HG03460 (cell line): ENCODE data around the gene MCHR1.
"Not testable (repeated sequence)": the region's sequence is repeated elsewhere in the genome, so short reads cannot be mapped to it uniquely, and the experiment has no call there.

Experiments used
- ATAC-seq: cut with Tn5 transposase; IDR thresholded peaks from one replicate; pipeline ENCODE4 v1.9.1; 2021; ENCODE audit not compliant: unreplicated experiment

Gene MCHR1

DNA sequence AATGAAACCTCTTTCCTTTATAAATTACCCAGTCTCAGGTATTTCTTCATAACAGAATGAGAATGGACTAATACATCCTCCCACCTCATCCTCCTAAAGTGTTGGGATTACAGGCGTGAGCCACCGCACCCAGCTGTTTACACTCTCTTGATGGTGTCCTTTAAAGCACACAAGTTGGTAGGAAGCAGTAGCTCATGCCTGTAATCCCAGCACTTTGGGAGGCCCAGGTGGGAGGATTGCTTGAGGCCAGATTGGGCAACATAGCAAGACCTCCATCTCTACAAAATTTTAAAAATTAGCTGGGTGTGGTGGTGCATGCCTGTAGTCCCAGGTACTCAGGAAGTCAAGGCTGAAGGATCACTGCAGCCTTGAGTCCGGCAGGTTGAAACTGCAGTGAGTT is 23.3 kb upstream of the MCHR1 start:
- not testable (repeated sequence) for ATAC-seq

DNA sequence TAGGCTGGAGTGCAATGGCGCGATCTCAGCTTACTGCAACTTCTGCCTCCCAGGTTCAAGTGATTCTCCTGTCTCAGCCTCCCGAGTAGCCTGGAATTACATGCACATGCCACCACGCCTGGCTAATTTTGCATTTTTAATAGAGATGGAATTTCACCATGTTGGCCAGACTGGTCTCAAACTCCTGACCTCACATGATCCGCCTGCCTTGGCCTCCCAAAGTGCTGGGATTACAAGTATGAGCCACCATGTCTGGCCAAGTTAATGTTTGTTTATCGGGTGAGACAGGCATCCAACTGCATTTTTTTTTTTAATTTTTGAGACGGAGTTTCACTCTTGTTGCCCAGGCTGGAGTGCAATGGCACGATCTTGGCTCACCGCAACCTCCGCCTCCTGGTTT is 22.6 kb upstream of the MCHR1 start:
- ATAC-seq = not testable (repeated sequence)

DNA sequence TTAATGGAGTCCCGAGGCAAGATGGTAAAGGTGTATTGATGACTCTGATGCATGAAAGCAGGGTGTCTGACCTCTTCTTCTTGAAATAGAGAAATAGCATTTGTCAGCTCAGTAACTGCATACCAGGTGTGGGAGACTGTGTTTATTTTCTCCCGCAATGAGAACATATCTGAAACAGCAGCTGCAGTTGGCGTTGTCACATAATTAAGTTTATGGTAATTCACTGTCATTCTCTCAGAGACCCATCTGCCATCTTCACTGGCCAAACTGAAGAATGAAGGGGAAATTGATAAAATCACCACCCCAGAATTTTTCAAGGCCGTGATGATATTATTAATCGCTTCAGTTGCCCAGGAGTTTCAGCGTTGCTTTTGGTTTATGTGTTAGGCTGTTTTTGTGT is 20.1 kb upstream of the MCHR1 start:
- ATAC-seq = no peak

DNA sequence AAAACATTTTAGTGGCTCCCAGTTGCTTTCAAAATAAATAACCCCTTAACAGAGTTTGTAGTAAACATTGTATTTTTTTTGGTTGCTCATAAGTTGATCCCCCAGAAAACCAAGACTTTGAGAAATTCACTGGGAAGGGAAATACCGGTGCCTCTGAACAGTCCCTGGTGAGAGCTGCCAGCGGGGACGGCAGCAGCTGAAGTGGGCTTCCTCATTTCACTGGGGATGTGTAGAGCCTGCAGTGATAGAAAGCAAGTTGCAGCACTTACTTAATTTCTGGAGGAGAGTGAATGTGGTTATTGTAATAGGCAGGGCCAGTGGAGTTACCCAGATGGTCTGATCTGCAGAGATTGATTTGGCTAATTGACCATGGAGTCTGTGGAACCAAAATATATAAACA is 18.6 kb upstream of the MCHR1 start:
- no peak for ATAC-seq

DNA sequence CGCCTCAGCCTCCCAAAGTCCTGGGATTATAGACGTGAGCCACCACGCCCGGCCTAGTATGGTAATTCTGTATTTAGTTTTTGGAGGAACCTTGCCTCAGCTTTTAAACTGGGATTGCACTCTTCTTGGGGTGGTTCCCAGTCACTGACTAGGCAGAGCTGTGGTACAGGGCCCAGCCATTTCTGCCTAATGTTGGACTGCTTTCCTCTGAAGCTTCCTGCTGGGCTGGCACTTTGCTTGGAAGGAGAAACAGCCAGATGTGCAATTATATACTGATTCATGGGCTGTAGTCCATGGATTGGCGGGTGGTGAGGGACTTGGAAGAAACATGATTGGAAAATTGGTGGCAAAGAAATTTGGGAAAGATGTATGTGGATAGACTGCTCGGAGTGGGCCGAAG is 17.6 kb upstream of the MCHR1 start:
- no peak for ATAC-seq

DNA sequence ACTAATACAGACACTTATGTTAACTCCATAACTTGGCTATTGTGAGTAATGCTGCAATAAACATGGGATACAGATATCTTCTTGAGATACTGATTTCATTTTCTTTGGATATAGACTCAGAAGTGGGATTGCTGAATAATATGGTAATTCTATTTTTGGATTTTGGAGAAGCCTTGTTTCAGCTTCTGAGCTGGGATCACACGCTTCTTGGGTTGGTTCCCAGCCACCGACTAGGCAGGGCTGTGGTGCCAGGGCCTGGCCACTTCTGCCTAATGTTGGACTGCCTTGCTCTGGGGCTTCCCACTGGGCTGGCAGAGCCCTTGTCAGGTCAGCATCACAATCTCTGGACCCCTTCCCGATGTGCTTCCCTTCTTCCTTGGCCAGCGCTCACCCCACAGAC is 14.0 kb upstream of the MCHR1 start:
- no peak for ATAC-seq

DNA sequence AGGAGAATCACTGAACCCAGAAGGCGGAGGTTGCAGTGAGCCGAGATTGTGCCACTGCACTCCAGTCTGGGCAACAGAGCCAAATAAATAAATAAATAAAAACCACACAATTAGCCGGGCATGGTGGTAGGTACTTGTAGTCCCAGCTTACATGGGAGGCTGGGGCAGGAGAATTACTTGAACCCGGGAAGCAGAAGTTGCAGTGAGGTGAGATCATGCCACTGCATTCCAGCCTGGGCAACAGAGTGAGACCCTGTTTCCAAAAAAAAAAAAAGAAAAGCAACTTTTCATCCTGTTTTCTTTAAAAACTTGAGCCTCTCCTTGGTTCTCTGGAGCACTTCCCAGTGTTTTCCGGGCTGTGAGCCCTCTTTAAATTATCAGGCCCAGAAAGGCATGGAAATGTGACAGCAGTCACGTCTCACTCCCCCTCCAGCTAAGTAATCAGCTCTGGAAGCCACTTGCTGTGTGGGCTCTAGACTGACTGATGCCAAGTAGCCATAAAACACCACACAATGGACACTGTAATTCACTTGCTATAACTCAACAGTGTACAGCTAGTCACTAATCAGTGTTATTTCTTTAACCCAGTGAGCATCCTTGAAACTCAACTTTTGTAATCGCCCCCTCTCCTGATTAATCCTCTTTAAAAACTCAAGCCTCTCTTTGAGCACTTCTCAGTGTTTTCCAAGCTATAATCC is 13.0 kb upstream of the MCHR1 start:
- ATAC-seq = no peak

DNA sequence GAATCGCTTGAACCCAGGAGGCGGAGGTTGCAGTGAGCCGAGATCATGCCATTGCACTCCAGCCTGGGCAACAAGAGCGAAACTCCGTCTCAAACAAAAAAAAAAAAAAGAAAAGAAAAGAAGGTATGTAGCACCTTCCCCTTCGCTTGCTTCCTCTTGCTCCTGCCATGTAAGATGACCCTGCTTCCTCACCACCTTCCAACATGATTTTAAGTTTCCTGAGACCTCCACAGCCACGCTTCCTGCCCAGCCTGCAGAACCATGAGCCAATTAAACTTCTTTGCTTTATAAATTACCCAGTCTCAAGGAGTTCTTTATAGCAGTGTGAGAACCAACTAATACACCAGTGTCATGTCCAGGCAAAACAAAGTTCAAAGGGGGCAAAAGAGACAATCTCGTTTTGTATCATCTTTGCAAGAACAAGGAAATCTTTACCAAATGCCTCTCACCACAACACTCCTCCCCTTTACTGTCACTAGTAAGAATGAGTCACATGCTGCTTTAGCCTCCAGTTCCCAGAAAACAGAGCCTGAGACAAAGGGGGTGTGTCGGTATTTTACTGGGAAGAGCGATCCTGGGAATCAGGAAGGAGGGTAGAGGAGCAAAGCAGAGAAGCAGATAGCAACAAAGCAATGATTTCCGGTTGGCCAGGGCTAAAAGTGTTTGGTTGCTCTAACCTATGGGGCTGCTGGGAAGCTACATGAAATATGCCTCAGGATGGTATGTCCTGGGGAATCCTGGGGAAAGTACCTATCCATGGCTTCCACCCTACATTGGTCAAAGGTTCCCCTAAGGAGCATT is 10.5 kb upstream of the MCHR1 start:
- ATAC-seq = no peak

DNA sequence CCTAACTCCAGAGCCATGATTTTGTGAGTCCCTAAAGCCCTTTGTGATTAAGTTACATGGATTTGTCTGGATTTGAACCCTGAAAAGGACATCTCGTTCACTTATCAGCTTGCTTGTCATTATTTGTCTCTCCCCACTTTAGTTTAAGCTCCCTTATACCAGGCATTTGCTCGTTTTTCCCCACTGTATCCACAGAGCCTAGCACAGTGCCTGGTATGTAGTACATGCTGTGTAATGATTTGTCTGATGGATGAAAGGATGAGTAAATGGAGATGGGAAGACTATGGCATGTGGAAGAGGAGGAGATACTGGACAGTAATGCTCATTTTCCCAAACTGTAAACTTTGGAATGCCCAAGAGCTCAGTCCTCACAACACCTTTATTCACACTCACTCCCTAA is 9.2 kb upstream of the MCHR1 start:
- ATAC-seq = no peak

DNA sequence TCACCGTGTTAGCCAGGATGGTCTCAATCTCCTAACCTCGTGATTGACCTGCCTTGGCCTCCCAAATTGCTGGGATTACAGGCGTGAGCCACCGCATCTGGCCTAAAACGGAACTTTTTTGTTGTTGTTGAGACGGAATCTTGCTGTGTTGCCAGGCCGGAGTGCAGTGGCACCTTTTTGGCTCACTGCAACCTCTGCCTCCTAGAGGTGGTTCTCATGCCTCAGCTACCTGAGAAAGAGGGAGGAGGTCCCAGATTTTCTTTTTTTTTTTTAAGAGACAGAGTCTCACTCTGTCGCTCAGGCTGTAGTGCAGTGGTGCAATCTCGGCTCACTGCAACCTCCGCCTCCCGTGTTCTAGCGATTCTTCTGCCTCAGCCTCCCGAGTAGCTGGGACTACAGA is 7.9 kb upstream of the MCHR1 start:
- no peak for ATAC-seq

DNA sequence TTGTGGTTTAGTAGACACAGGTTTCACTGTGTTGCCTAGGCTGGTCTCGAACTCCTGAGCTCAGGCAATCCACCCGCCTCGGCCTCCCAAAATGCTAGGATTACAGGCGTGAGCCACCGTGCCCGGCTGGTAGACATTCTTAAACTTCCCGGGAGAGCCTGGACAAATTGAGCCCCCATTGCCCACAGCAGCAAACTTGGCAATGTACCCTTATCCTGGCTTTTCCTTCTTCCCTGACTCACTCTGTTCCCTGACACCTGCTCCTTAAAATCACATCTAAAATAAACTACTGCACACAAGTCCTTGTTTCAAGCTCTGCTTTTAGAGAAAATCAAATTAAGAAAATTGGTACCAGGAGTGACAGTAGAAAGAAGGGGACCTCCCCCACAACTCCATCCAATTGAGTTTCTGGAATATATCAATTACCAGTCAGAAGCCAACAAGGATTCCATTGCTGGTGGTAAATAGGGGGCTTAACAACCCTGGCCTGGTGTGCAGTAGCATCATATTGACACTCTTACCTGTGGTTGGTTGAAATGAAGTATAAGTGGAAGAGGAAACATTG is 7.4 kb upstream of the MCHR1 start:
- ATAC-seq = no peak

DNA sequence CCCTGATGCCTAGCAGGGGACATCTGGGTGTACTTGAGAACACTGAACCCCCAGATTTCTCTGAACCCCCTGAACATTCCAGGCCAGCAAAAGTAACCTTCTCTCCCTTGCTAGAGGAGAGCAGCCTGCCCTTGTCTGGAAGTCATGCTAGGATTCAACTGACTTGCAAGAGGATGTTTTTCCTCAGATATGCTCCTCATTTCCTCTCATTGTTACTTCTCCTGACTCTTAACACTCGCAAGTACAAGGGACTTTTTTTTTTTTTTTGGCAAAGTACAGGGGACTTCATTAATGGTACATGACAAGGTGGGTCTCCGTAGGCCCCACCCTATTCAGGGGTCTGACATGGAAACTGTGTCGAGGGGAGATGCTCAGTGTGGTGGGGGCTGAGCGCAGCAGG is 6.3 kb upstream of the MCHR1 start:
- no peak for ATAC-seq

DNA sequence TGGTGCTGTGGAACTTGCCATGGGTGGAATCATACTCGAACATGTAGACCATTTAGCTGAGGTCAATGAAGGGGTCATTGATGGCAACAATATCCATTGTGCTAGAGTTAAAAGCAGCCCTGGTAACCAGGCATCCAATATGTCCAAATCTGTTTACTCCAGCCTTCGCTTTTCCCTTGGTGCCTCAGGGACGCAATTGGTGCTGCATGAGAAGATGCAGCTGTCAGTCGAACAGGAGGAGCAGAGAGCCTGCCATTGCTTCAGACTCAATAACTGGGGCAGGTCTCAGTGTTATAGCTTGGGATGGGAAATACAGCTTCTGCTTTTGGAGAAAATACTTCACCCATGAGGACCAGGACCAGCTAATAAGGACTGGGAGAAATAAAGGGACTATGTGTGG is 5.0 kb upstream of the MCHR1 start:
- no peak for ATAC-seq

DNA sequence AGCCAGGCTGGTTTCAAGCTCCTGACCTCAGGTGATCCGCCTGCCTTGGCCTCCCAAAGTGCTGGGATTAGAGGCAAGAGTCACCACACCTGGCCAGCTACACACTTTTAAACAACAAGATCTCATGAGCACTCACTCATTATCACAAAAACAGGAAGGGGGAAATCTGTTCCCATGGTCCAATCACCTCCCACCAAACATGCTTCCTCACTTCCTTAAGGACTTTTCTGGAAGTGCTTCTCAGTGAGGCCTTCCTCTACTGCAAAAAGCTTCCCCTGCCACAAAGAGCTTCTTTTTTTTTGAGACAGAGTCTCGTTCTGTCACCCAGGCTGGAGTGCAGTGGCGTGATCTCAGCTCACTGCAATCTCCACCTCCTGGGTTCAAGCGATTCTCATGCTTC is 3.1 kb upstream of the MCHR1 start:
- not testable (repeated sequence) for ATAC-seq

DNA sequence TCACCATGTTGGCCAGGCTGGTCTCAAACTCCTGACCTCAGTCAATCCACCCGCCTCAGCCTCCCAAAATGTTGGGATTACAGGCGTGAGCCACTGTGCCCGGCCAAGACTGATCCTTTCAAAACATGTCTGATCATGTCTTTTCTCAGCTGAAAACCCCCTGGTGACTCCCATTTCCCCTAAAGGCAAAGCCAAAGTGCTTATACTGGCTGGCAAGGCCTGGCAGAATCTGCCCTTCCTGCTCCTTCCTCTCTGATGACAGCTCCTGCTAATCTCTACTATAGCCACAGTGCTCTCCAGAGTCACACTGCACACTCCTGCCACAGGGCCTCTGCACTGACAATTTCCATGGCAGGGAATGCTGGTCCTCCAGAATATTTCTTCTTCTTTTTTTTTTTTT is 2.6 kb upstream of the MCHR1 start:
- ATAC-seq = no peak

DNA sequence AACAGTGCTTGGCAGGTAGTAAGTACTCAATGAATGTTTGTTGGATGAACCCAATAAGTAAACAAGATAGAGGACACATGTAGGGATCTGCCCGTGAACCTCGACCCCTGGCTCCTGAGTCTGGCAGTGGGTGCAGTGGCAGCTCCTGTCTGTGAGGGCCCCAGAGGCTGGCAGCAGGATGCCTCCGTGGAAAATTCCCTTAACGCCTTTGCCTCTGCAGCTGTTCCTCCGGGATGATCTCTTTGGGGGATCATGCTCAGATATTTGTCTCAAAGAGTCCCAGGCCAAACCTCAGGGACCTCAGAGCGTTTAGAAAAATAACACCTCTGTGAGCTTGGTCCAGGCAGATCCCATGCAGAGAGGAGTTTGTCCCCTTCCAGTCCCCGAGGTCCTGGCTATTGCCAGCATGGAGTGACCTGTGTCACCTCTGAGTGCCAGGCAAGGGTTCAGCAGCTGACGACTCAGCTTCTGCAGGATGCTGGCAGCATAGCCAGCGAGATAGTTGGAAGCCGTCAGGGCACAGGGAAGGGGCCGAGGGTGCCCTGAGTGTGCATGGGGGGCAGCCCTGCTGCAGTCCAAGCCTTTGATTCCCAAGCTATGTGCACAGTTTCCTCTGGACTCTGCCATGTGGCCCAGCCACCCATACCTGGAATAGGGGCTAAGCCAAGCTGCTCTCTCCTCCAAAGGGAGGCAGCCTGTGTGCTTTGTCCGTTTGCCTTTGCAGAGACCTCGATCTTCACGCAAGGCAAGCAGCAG is 613 bp upstream of the MCHR1 start:
- no peak for ATAC-seq

DNA sequence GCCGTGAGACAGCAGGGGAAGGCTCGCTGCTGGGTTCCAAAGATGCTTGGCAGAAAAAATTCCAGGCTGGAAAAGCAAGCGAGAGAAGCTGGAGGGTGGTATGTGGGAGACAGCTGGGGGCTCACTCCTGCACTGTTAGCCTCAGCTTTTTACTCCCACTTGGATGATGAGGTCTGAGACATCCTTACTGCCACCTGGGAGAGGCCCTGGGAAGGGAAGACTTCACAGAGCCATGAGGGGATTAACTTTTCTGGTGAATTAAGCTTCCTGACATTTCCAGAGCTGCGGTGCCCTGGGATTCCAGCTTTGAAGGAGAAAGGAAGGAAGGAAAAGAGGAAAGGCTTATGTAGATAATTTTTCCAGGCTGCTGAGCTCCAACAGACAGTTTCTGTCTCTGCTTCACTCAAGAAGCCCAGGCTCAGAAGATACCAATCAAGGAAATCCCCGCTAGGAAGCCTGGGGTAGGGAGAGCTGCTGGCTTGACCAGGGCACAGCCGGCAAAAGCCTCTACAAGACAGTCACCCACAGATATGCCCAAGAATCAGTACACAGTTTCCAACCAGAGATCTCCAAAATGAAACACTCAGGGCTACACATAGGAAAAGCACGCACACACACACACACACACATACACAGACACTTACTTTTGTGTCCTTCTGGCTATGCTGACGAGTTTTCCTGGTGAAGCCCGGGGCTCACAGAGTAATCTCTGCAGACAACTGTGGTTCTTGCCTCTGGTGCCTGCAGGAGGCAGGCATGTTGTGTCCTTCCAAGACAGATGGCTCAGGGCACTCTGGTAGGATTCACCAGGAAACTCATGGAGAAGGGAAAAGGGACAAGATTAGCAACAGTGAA is 907 bp downstream of the MCHR1 start:
- ATAC-seq = no peak

DNA sequence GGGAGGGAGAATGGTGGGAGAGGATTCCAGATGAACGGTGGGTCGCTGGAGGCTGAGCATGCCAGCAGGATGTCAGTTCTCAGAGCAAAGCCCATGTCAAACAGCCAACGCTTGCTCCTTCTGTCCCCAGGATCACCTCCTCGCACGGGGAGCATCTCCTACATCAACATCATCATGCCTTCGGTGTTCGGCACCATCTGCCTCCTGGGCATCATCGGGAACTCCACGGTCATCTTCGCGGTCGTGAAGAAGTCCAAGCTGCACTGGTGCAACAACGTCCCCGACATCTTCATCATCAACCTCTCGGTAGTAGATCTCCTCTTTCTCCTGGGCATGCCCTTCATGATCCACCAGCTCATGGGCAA is 1.5 kb downstream of the MCHR1 start:
- no peak for ATAC-seq

DNA sequence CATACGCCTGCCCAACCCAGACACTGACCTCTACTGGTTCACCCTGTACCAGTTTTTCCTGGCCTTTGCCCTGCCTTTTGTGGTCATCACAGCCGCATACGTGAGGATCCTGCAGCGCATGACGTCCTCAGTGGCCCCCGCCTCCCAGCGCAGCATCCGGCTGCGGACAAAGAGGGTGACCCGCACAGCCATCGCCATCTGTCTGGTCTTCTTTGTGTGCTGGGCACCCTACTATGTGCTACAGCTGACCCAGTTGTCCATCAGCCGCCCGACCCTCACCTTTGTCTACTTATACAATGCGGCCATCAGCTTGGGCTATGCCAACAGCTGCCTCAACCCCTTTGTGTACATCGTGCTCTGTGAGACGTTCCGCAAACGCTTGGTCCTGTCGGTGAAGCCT is 2.2 kb downstream of the MCHR1 start:
- no peak for ATAC-seq

DNA sequence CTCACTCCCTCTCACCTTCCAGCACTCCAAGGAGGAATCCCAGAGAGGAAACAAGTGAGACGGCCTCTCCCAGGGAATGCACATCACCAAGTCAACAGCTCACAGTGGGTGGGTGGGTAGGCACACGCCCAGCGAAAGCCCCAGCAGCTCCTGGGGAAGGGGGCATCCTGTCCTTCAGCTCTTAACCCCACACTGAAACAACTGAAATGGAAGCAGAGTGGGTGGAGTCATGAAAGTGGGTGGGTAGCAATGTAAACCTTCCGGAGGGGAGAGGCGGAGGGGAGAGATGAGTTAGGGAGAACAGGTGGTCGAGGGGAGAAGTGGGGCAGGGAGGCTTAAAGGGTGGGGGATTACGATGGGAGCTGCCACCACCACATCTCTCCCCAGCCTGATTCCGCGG is 5.4 kb downstream of the MCHR1 start:
- ATAC-seq = no peak

DNA sequence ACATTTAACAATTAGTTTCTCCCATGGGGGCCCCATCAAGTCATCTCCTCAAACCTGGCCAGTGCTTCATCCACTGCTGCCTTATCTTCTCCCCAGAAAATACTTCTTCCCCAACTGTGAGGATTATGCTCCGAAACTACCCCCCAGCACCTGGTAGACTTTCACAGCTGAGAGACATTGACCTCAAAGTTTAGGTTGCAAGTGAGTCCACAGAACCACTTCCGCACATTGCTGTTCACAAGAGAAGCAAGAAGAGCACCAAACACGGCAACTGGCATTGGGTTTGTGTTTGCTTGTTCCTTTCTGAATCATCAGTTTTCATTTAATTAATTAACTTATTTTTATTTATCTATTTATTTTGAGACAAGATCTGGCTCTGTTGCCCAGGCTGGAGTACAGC is 6.1 kb downstream of the MCHR1 start:
- no peak for ATAC-seq
